Progenitor cell of endocrine pancreas (in vitro differentiated cells): ENCODE measurements around the gene BEGAIN. TPM values are rescaled to one million over a fixed set of nuclear protein-coding genes. Genes with fewer than 3 reads are reported as not detected.
A peak's percentile ranks its signal among the peaks of the same experiment; 100 is the strongest.

Experiments
- DNase-seq: peaks from one replicate; pipeline ENCODE4 v3.0.0; 2021; ENCODE audit warnings: low spot score; ENCODE audit not compliant: unreplicated experiment
- H3K27ac Mint-ChIP-seq: 2 replicates; pipeline ENCODE4 v1.8.0; 2021; ENCODE audit warnings: mild to moderate bottlenecking, moderate library complexity, mixed read lengths
- H3K27me3 Mint-ChIP-seq: 2 replicates; pipeline ENCODE4 v1.8.0; 2021; ENCODE audit warnings: mixed read lengths
- H3K36me3 Mint-ChIP-seq: 2 replicates; pipeline ENCODE4 v1.8.0; 2022; ENCODE audit warnings: mixed read lengths; ENCODE audit not compliant: insufficient read depth
- H3K4me1 Mint-ChIP-seq: 2 replicates; pipeline ENCODE4 v1.8.0; 2021; ENCODE audit warnings: low read depth, mixed read lengths
- H3K4me3 Mint-ChIP-seq: 2 replicates; pipeline ENCODE4 v1.8.0; 2021; ENCODE audit warnings: low read depth, mild to moderate bottlenecking, moderate library complexity, mixed read lengths
- H3K9me3 Mint-ChIP-seq: 2 replicates; pipeline ENCODE4 v1.8.0; 2021; ENCODE audit warnings: low read depth, mixed read lengths
- total RNA-seq: library from RNA; stranded (reverse); gene quantifications from 2 replicates; pipeline ENCODE4 v1.2.1, GENCODE V29; 2021
- TF ChIP-seq, protein P1 (sequence below): fragments of 200-600 bp; sonication (generic); IDR thresholded peaks from one replicate; pipeline ENCODE4 v1.5.0; 2021; ENCODE audit warnings: antibody characterized with exemption, mild to moderate bottlenecking; ENCODE audit not compliant: unreplicated experiment

Gene BEGAIN
- total RNA-seq, 1 donor from 2014 or later: 0.65 TPM

DNA sequence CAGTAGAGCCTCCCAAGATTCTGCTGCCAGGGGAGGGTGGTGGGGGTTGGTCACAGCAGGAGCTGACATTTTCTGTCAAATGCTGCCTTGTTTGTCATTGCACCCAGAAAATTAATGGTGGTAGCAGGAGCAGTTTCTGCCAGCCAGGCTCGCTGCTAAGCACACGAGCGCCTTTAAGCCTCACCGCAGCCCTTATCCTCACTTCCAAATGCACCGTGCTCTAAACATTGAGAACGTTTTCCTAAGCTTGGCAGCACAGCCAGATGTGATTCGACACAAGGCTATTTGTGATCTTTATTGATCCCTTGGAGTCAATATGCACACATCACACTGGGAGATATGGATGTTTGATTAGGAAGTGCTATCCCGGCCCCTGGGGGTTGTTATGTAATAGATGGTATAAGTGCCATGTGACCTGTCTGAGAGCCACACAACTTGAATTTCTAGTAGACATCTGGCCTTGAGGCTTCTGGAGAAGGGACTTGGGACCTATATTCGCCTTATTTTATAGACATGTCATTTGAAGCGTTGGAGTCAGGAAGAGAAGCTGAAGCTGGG, 31.6 kb upstream of the BEGAIN start:
- no peak for DNase-seq
- Mint-ChIP-seq H3K4me1 (peaks cover 14% of the 10 kb centered on the region), H3K4me3 (no peak overlapping the region), H3K36me3 (no peaks in the 10 kb centered on the region), H3K27ac (peak overlapping the region; percentile 58), H3K9me3 (no peaks in the 10 kb centered on the region), H3K27me3 (peaks cover 47% of the 10 kb centered on the region)
- TF ChIP-seq, protein P1, sequence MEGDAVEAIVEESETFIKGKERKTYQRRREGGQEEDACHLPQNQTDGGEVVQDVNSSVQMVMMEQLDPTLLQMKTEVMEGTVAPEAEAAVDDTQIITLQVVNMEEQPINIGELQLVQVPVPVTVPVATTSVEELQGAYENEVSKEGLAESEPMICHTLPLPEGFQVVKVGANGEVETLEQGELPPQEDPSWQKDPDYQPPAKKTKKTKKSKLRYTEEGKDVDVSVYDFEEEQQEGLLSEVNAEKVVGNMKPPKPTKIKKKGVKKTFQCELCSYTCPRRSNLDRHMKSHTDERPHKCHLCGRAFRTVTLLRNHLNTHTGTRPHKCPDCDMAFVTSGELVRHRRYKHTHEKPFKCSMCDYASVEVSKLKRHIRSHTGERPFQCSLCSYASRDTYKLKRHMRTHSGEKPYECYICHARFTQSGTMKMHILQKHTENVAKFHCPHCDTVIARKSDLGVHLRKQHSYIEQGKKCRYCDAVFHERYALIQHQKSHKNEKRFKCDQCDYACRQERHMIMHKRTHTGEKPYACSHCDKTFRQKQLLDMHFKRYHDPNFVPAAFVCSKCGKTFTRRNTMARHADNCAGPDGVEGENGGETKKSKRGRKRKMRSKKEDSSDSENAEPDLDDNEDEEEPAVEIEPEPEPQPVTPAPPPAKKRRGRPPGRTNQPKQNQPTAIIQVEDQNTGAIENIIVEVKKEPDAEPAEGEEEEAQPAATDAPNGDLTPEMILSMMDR: no peak

DNA sequence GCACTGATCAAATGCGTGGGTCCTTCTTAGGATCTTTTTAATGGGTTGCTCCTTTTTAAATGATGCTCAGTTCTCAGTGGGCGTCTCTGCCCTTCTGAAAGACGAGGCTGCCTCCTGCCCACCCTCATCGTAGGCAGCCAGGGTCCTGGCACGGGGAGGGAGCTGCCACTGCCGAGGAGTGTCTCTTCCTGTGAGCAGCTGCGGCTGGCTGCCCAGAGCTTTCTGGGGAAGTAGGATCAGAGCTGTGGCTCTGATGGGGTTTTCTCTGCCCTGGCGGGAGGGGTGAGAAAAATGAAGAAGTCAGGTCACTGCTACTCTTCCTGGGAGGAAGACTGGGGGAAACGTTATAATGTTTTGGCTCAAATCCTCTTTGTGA, 31.1 kb upstream of the BEGAIN start:
- peaks cover 44% of the 10 kb centered on the region for H3K27me3 Mint-ChIP-seq
- H3K36me3 Mint-ChIP-seq: no peaks in the 10 kb centered on the region
- H3K27ac Mint-ChIP-seq: no peak overlapping the region
- H3K4me1 Mint-ChIP-seq: peaks cover 14% of the 10 kb centered on the region
- no peaks in the 10 kb centered on the region for H3K9me3 Mint-ChIP-seq
- H3K4me3 Mint-ChIP-seq: no peak overlapping the region
- TF ChIP-seq, protein P1: no peak
- no peak for DNase-seq

DNA sequence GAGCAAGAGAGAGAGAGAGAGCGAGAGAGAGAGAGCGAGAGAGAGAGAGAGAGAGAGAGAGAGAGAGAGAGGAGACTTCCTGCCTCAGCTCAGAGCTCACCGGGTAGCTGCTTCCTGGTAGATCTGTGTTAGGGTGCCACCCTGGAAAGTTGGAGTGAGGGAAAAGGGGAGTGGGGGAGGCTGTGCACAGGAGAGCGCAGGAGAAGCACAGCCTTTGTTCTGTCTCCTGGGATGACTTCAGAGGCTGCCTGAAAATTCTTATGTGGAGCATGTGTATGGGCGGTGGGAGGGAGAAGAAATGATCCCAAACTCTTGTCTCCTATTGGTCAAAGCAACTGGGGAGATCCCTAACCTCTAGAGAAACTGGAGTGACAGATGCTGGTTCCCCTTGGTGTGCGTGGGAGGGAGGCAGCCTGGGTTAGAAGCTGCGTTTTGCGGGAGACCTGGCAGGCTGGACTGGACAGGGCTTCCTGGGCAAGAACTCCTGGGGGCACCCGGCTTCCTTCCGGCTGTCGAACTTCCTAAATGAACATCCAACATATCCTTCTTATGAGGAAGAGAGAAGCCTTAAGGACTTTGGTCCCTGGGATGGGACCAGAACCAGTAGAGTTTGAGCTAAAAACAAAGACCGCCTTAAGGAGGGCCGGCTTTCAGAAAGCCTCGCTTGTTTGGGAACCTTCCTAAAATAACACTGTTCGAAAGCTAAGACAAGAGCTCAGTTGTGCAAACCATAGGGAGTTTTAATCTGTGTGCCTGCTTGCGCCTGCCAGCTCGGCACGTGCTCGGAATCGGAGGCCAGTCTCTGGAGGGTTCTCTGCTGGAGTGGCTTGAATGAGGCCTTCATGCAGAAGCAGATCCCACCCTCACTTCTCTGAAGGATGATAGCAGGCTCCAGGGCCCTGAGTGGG, 30.4 kb upstream of the BEGAIN start:
- H3K36me3 Mint-ChIP-seq: no peaks in the 10 kb centered on the region

DNA sequence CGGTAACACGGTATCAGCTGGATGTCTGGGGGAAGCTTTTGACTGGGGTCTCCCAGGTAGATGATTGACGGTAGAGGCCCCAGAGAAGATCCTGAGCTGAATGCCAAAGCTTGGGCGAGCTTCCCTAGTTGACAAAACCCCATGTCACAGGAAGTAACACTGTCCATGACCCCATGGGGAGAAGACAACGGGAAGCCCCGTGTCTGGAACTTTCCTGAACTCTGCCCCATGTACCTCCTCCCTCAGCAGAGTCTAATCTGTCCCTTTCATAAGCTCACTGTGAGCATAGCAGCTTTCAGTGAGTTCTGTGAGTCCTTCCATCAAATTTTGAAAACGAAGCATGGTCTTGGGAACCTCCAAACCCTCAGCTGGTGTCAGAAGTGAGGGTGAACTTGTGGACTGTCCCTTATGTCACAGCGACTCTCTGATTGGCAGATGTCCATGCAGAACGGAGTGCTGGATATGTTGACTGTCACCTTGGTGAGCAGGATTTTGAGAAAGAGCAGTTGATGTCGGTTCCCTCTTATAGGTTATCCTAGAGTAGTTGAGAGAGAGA, 29.7 kb upstream of the BEGAIN start:
- no peak overlapping the region for H3K4me3 Mint-ChIP-seq
- peaks cover 40% of the 10 kb centered on the region for H3K27me3 Mint-ChIP-seq
- no peak for DNase-seq
- TF ChIP-seq, protein P1: no peak
- H3K4me1 Mint-ChIP-seq: peaks cover 14% of the 10 kb centered on the region
- no peak overlapping the region for H3K27ac Mint-ChIP-seq
- H3K9me3 Mint-ChIP-seq: no peaks in the 10 kb centered on the region
- H3K36me3 Mint-ChIP-seq: no peaks in the 10 kb centered on the region

More for the DNA sequence above, 30.4 kb upstream of the BEGAIN start:
- Mint-ChIP-seq H3K4me3 (no peak overlapping the region), H3K27ac (no peak overlapping the region), H3K4me1 (peaks cover 14% of the 10 kb centered on the region), H3K9me3 (no peaks in the 10 kb centered on the region), H3K27me3 (peaks cover 40% of the 10 kb centered on the region)
- TF ChIP-seq, protein P1: no peak
- DNase-seq: no peak
